Activated naive CD8-positive, alpha-beta T cell treated with anti-CD3 and anti-CD28 coated beads, Interleukin-2, amount 10 ng/mL, durations not matched to agents 7 days and 5 days (primary cell): Measurements from ENCODE around the gene COL23A1. TPM values are rescaled to one million over a fixed set of nuclear protein-coding genes. Genes with fewer than 3 reads are reported as not detected.

Experiments used
- ATAC-seq: fragments of 150-1000 bp; cut with Tn5 transposase; one replicate; pipeline ENCODE4 v1.10.0; 2021; ENCODE audit warnings: low read depth, moderate library complexity
- POLR2A ChIA-PET: fragments of 350-600 bp; sonication (Branson Sonifier 250); formaldehyde crosslinking; loops from one replicate; lab custom pipeline; 2021; ENCODE audit warnings: antibody characterized with exemption; lab: Charles Lee
- DNase-seq: peaks from one replicate; pipeline ENCODE4 v3.0.0; 2021
- H3K27ac Mint-ChIP-seq: one replicate; pipeline ENCODE4 v1.8.0; 2022; ENCODE audit warnings: mild to moderate bottlenecking, mixed read lengths
- H3K27me3 Mint-ChIP-seq: one replicate; pipeline ENCODE4 v1.8.0; 2022; ENCODE audit warnings: mild to moderate bottlenecking, moderate library complexity, mixed read lengths
- H3K36me3 Mint-ChIP-seq: one replicate; pipeline ENCODE4 v1.8.0; 2021; ENCODE audit warnings: mild to moderate bottlenecking, mixed read lengths
- H3K4me1 Mint-ChIP-seq: one replicate; pipeline ENCODE4 v1.8.0; 2021; ENCODE audit warnings: mixed read lengths
- H3K4me3 Mint-ChIP-seq: one replicate; pipeline ENCODE4 v1.8.0; 2022; ENCODE audit warnings: mild to moderate bottlenecking, moderate library complexity, mixed read lengths
- H3K9me3 Mint-ChIP-seq: one replicate; pipeline ENCODE4 v1.8.0; 2021; ENCODE audit warnings: mixed read lengths
- total RNA-seq, 2 experiments: library from RNA; stranded (reverse); gene quantifications; one replicate each; pipeline ENCODE4 v1.2.3, GENCODE V29; 2021

COL23A1 gene
- total RNA-seq, 2 experiments from 2014 or later: 0.60 to 0.83 TPM

DNA sequence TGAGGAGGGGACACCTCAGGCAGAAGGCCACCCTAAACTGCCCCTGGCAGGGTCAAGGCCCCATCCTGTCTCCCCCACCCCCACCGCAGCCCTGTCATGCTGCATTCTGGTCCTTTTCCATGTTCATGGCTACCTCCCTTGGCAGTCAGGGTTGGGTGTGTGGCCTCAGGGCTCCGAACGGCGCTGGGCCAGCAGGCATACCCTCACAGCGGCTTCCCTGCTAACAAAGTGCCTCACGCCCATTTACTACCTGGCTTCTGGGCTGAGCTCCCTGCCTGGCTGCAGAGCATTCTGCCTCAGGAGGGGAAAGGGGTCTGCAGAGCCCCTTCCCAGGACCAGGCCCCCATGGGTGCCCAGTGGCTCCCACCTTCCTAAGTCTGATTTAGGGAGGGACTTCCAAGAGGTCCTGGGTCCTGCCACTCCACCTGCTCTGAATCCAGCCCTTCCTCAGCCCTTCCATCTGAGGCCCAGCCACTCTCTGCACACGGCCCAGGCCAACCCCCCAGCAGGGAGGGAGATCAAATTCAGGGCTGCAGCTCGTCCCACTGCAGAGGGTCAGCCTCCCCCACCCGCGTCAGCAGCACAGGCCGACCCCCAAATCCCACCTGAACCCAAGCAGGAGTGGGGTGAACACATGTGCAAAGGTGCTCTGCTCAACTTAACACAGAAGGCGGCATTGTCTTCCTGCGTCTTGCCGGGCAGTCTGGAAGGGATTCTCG lies 241.7 kb downstream of the COL23A1 start:
- Mint-ChIP-seq H3K27me3 (no peaks in the 10 kb centered on the region), H3K4me3 (no peak overlapping the region), H3K9me3 (no peaks in the 10 kb centered on the region), H3K4me1 (no peaks in the 10 kb centered on the region), H3K36me3 (no peaks in the 10 kb centered on the region), H3K27ac (no peak overlapping the region)
- ATAC-seq (no peak), DNase-seq (no peak)
- POLR2A ChIA-PET: no interaction called here

DNA sequence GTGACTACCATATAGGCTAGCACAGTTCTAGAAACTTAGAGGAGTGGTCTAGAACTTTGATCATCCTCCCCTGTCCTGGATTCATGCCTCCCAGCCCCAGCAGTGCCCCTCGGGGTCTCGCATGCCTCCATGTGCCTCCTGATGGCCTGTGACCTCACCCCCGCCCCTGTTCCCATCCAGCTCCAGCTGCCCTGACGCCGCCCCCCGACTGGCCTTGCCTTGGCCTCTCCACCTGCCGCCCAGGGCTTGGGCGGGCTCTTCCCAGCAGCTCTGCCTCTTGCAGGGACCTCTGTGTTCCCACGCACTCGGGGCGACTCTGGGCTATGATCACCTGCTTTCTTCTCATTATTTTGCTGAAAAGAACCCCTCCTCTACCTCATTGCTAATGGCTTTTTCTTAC lies 242.2 kb downstream of the COL23A1 start:
- POLR2A ChIA-PET: no interaction called here
- Mint-ChIP-seq H3K36me3 (no peaks in the 10 kb centered on the region), H3K9me3 (no peaks in the 10 kb centered on the region), H3K4me3 (no peak overlapping the region), H3K4me1 (no peaks in the 10 kb centered on the region), H3K27me3 (peaks cover 4% of the 10 kb centered on the region), H3K27ac (no peak overlapping the region)
- ATAC-seq: no peak
- no peak for DNase-seq

- no peaks in the 10 kb centered on the region for H3K4me1 Mint-ChIP-seq
- ATAC-seq (no peak), DNase-seq (no peak)
- no peaks in the 10 kb centered on the region for H3K9me3 Mint-ChIP-seq
- no peak overlapping the region for H3K4me3 Mint-ChIP-seq
- POLR2A ChIA-PET: no interaction called here
- H3K27me3 Mint-ChIP-seq: peaks cover 5% of the 10 kb centered on the region
- H3K36me3 Mint-ChIP-seq: no peaks in the 10 kb centered on the region
- H3K27ac Mint-ChIP-seq: no peak overlapping the region
These were observed 243.4 kb downstream of the COL23A1 start for GRCh38 chr5:178346607-178347334.

DNA sequence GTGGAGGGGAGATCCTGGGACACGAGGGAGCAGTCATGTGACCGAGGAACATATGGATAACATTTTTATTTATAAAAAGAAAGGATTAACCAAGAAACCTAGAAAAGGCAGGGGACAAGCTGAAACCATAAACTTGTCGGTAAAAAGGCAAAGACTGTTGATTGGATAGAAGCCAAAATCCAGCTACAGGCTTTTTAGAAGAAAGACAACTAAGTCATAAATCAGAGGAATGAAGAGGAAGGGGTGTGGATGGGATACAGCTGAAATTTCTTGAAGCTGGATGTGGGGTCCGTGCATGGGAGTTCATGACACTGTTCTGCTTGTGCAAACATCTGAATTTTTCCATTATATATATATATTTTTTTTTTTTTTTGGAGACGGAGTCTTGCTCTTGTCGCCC lies 246.9 kb downstream of the COL23A1 start:
- Mint-ChIP-seq H3K4me3 (no peak overlapping the region), H3K9me3 (no peaks in the 10 kb centered on the region), H3K27ac (no peak overlapping the region), H3K36me3 (no peaks in the 10 kb centered on the region), H3K27me3 (peaks cover 5% of the 10 kb centered on the region), H3K4me1 (no peaks in the 10 kb centered on the region)
- POLR2A ChIA-PET: no interaction called here
- ATAC-seq (no peak), DNase-seq (no peak)

GRCh38 chr5:178341851-178342140 lies 248.4 kb downstream of the COL23A1 start:
- peaks cover 5% of the 10 kb centered on the region for H3K27me3 Mint-ChIP-seq
- no peaks in the 10 kb centered on the region for H3K36me3 Mint-ChIP-seq
- ATAC-seq: no peak
- no peak overlapping the region for H3K27ac Mint-ChIP-seq
- no peaks in the 10 kb centered on the region for H3K4me1 Mint-ChIP-seq
- no peak overlapping the region for H3K4me3 Mint-ChIP-seq
- POLR2A ChIA-PET: interaction anchor here (1.0 kb wide), 1 partner anchor 9 kb away, joined by 3 read pairs; no protein-coding TSS in a partner anchor
- H3K9me3 Mint-ChIP-seq: no peaks in the 10 kb centered on the region
- DNase-seq: no peak

GRCh38 chr5:178341091-178341850 lies 248.9 kb downstream of the COL23A1 start:
- Mint-ChIP-seq H3K9me3 (no peaks in the 10 kb centered on the region), H3K27me3 (peaks cover 5% of the 10 kb centered on the region), H3K4me1 (no peaks in the 10 kb centered on the region), H3K27ac (no peak overlapping the region), H3K4me3 (no peak overlapping the region), H3K36me3 (no peaks in the 10 kb centered on the region)
- ATAC-seq (no peak), DNase-seq (no peak)
- POLR2A ChIA-PET: interaction anchor here (0.7 kb wide), 1 partner anchor 63 kb away, joined by 3 read pairs; no protein-coding TSS in a partner anchor

- no peaks in the 10 kb centered on the region for H3K9me3 Mint-ChIP-seq
- ATAC-seq (no peak), DNase-seq (no peak)
- H3K4me3 Mint-ChIP-seq: no peak overlapping the region
- no peaks in the 10 kb centered on the region for H3K4me1 Mint-ChIP-seq
- no peaks in the 10 kb centered on the region for H3K36me3 Mint-ChIP-seq
- POLR2A ChIA-PET: interaction anchor here (0.7 kb wide), 1 partner anchor 62 kb away, joined by 3 read pairs; no protein-coding TSS in a partner anchor
- H3K27ac Mint-ChIP-seq: no peak overlapping the region
- H3K27me3 Mint-ChIP-seq: peaks cover 5% of the 10 kb centered on the region
These were observed 249.6 kb downstream of the COL23A1 start for GRCh38 chr5:178340637-178341036.

- POLR2A ChIA-PET: interaction anchor here (0.7 kb wide), 1 partner anchor 62 kb away, joined by 3 read pairs; no protein-coding TSS in a partner anchor
- no peaks in the 10 kb centered on the region for H3K9me3 Mint-ChIP-seq
- H3K27me3 Mint-ChIP-seq: peaks cover 5% of the 10 kb centered on the region
- peaks cover under 1% of the 10 kb centered on the region for H3K4me1 Mint-ChIP-seq
- no peak overlapping the region for H3K27ac Mint-ChIP-seq
- H3K36me3 Mint-ChIP-seq: no peaks in the 10 kb centered on the region
- ATAC-seq: no peak
- no peak overlapping the region for H3K4me3 Mint-ChIP-seq
- no peak for DNase-seq
These were observed 250.0 kb downstream of the COL23A1 start for GRCh38 chr5:178340187-178340586.

GRCh38 chr5:178339272-178339671 lies 250.9 kb downstream of the COL23A1 start:
- POLR2A ChIA-PET: no interaction called here

GRCh38 chr5:178338750-178339144 lies 251.4 kb downstream of the COL23A1 start:
- peaks cover 2% of the 10 kb centered on the region for H3K4me1 Mint-ChIP-seq
- no peak overlapping the region for H3K4me3 Mint-ChIP-seq
- no peak overlapping the region for H3K27ac Mint-ChIP-seq
- no peaks in the 10 kb centered on the region for H3K9me3 Mint-ChIP-seq
- ATAC-seq (no peak), DNase-seq (no peak)
- peaks cover 7% of the 10 kb centered on the region for H3K27me3 Mint-ChIP-seq
- POLR2A ChIA-PET: no interaction called here
- H3K36me3 Mint-ChIP-seq: no peaks in the 10 kb centered on the region

More at GRCh38 chr5:178339272-178339671, 250.9 kb downstream of the COL23A1 start:
- H3K27me3 Mint-ChIP-seq: peaks cover 7% of the 10 kb centered on the region
- H3K4me3 Mint-ChIP-seq: no peak overlapping the region
- no peak for DNase-seq
- H3K9me3 Mint-ChIP-seq: no peaks in the 10 kb centered on the region
- no peaks in the 10 kb centered on the region for H3K36me3 Mint-ChIP-seq
- H3K27ac Mint-ChIP-seq: no peak overlapping the region
- ATAC-seq: no peak
- H3K4me1 Mint-ChIP-seq: peaks cover 2% of the 10 kb centered on the region

DNA sequence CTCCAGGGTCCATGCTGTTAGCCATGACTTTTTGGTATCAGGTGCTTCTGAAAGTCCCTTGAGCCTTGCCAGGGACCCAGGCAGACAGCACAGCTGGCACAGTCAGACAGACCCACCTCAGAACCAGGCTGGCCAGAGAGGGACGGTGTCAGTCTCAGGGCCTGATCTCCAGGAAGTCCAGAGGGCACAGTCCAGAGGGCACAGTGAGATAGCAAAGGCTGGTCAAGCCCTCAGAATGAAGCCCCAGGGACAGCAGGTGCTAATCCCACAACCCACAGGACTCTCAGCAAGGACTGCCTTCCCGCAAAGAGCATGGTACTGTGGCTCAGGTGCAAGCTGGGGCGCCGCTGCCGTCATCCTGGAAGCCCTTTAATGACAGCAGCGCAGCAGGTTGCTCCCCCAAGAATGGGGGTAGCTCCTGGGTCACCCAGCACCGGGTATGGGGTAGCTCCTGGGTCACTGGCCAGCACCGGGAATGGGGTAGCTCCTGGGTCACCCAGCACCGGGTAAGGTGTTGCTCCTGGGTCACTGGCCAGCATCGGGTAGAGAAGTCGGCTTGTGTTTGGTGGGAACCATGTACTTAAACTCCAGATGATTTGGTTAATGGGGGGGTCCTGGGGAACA lies 252.0 kb downstream of the COL23A1 start:
- POLR2A ChIA-PET: no interaction called here
- Mint-ChIP-seq H3K9me3 (no peaks in the 10 kb centered on the region), H3K36me3 (no peaks in the 10 kb centered on the region), H3K27ac (no peak overlapping the region), H3K27me3 (peaks cover 6% of the 10 kb centered on the region), H3K4me3 (no peak overlapping the region), H3K4me1 (peaks cover 2% of the 10 kb centered on the region)
- no peak for DNase-seq
- ATAC-seq: no peak

- no peak overlapping the region for H3K27ac Mint-ChIP-seq
- no peak for ATAC-seq
- POLR2A ChIA-PET: no interaction called here
- H3K4me1 Mint-ChIP-seq: peaks cover 2% of the 10 kb centered on the region
- no peaks in the 10 kb centered on the region for H3K9me3 Mint-ChIP-seq
- peaks cover 2% of the 10 kb centered on the region for H3K27me3 Mint-ChIP-seq
- H3K4me3 Mint-ChIP-seq: no peak overlapping the region
- no peaks in the 10 kb centered on the region for H3K36me3 Mint-ChIP-seq
- DNase-seq: no peak
These were observed 252.9 kb downstream of the COL23A1 start for GRCh38 chr5:178337334-178337741.

GRCh38 chr5:178336889-178337288 lies 253.3 kb downstream of the COL23A1 start:
- Mint-ChIP-seq H3K4me1 (peaks cover 2% of the 10 kb centered on the region), H3K9me3 (no peaks in the 10 kb centered on the region), H3K4me3 (no peak overlapping the region), H3K36me3 (no peaks in the 10 kb centered on the region), H3K27ac (no peak overlapping the region), H3K27me3 (peaks cover 2% of the 10 kb centered on the region)
- ATAC-seq (no peak), DNase-seq (no peak)
- POLR2A ChIA-PET: no interaction called here
